ENCODE data around the gene KIF24. TPM values are rescaled to one million over a fixed set of nuclear protein-coding genes. Genes with fewer than 3 reads are reported as not detected.
A peak's percentile ranks its signal among the peaks of the same experiment; 100 is the strongest.

KIF24 gene
- polyA plus RNA-seq, 1 of the 3 experiments (the other 2 are of a cell fraction) = 1.2 TPM

DNA sequence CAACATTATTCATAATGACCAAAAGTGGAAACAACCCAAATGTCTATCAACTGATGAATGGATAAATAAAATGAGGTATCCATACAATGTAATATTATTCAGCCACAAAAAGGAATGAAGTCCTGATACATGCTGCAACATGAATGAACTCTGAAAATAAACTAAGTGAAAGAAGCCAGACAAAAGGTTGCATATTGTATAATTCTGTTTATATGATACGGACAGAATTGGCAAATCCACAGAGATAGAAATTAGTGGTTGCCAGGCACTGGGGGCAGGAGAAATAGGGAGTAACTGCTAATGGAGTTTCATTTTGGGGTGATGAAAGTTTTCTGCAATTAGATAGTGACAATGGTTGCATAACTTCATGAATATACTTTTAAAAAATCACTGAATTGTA, 47.0 kb downstream of the KIF24 start:
- TF ChIP-seq TCF12 (IDR thresholded peaks at IDR 0.05) (no peak), MEF2A (IDR thresholded peaks at IDR 0.05; ENCODE audit: borderline replicate concordance, low read depth) (no peak), RCOR1 (IDR thresholded peaks at IDR 0.05; ENCODE audit: low read length) (no peak), SIN3A (IDR thresholded peaks at IDR 0.05; ENCODE audit: borderline replicate concordance, low read depth, low read length) (no peak), ELF1 (IDR thresholded peaks at IDR 0.05) (no peak), POLR2AphosphoS5 (IDR thresholded peaks at IDR 0.05; ENCODE audit: low read depth, low read length) (no peak), YY1 (IDR thresholded peaks at IDR 0.05; ENCODE audit: low read depth) (no peak), GATA2 (CRISPR knock-in tag; IDR thresholded peaks at IDR 0.05) (no peak), JUND (IDR thresholded peaks at IDR 0.05) (no peak), TEAD4 (IDR thresholded peaks at IDR 0.05; ENCODE audit: borderline replicate concordance, insufficient read depth) (no peak), FOXM1 (IDR thresholded peaks at IDR 0.05; ENCODE audit: low read depth) (no peak), IRF3 (IDR thresholded peaks at IDR 0.05; ENCODE audit: low read depth, low read length) (no peak), USF1 (IDR thresholded peaks at IDR 0.05; ENCODE audit: borderline replicate concordance, low read depth) (no peak), RAD21 (IDR thresholded peaks at IDR 0.05; ENCODE audit: low read length) (no peak)
- TF ChIP-seq, protein P1, sequence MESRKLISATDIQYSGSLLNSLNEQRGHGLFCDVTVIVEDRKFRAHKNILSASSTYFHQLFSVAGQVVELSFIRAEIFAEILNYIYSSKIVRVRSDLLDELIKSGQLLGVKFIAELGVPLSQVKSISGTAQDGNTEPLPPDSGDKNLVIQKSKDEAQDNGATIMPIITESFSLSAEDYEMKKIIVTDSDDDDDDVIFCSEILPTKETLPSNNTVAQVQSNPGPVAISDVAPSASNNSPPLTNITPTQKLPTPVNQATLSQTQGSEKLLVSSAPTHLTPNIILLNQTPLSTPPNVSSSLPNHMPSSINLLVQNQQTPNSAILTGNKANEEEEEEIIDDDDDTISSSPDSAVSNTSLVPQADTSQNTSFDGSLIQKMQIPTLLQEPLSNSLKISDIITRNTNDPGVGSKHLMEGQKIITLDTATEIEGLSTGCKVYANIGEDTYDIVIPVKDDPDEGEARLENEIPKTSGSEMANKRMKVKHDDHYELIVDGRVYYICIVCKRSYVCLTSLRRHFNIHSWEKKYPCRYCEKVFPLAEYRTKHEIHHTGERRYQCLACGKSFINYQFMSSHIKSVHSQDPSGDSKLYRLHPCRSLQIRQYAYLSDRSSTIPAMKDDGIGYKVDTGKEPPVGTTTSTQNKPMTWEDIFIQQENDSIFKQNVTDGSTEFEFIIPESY (IDR thresholded peaks at IDR 0.05; ENCODE audit: borderline replicate concordance, low read depth) = no peak
- Histone ChIP-seq H3K4me2 (no peak overlapping the region), H3K4me1 (ENCODE audit: control insufficient read depth in 1 of 2, insufficient read depth in 2 of 2, low read depth in 1 of 2, low read length in 1 of 2) (peaks cover 0 to 5% of the 10 kb centered on the region in 2 experiments; a peak in 3 of 4 replicates), H2AFZ (ENCODE audit: low read depth) (no peak overlapping the region), H4K20me1 (ENCODE audit: insufficient read depth) (no peaks in the 10 kb centered on the region), H3K9me3 (no peaks in the 10 kb centered on the region), H3K36me3 (replicated peaks in 1 of 2; ENCODE audit: control insufficient read depth in 1 of 2, insufficient read depth in 2 of 2, low read length in 1 of 2) (peaks cover 0 to 3% of the 10 kb centered on the region in 2 experiments), H3K27ac (ENCODE audit: low read depth in 2 of 2, low read length in 1 of 2) (no peak overlapping the region), H3K4me3 (ENCODE audit: low read depth in 2 of 2, low read length in 1 of 2) (no peak overlapping the region), H3K9me2 (no peaks in the 10 kb centered on the region), H3F3A (replicated peaks; ENCODE audit: insufficient read depth) (peaks cover 6% of the 10 kb centered on the region), H3K9ac (no peak overlapping the region), H3K79me2 (ENCODE audit: insufficient read depth) (no peaks in the 10 kb centered on the region), H3K27me3 (ENCODE audit: insufficient read depth) (no peaks in the 10 kb centered on the region)
- no peak for DNase-seq
- ChIA-PET CTCF (no interaction called here), POLR2A (no interaction called here)
- 96% methylated on average over 1 of the region's 1 CpG for WGBS (ENCODE audit: low lambda C conversion rate)

DNA sequence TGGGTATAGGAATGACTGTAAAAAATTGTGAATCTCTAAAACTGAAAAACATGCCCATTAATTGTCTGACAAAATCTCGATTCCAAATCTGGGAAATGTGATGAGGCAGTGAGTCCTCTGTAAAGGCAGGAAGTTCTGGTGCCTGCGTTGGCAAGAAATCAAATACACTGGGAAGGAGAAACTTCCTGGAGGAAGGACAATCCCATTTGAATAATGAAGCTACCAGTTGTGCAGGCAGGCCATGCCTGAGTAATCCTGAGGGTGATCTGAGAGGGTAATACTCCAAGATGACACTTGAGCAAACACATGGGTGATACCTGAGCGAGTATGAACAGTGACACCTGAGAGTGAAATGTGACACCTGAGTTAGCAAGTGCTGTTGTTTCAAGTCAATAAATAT, 49.7 kb downstream of the KIF24 start:
- peak overlapping the region in 1 of 2 experiments; percentile 18; a peak in 2 of 4 replicates for H3K27ac ChIP-seq (ENCODE audit: low read depth in 2 of 2, low read length in 1 of 2)
- H3K27me3 ChIP-seq (ENCODE audit: insufficient read depth) = no peaks in the 10 kb centered on the region
- no peak overlapping the region for H3K9ac ChIP-seq
- no peaks in the 10 kb centered on the region for H3K9me3 ChIP-seq
- CTCF ChIA-PET = no interaction called here
- WGBS (ENCODE audit: low lambda C conversion rate) = 54% methylated on average over 3 of the region's 3 CpGs
- H4K20me1 ChIP-seq (ENCODE audit: insufficient read depth) = no peaks in the 10 kb centered on the region
- no peak overlapping the region for H3K4me2 ChIP-seq
- no peak overlapping the region for H2AFZ ChIP-seq (ENCODE audit: low read depth)
- POLR2A ChIA-PET = no interaction called here
- H3K9me2 ChIP-seq = no peaks in the 10 kb centered on the region
- no peaks in the 10 kb centered on the region for H3K36me3 ChIP-seq (replicated peaks in 1 of 2; ENCODE audit: control insufficient read depth in 1 of 2, insufficient read depth in 2 of 2, low read length in 1 of 2)
- H3K4me3 ChIP-seq (ENCODE audit: low read depth in 2 of 2, low read length in 1 of 2) = no peak overlapping the region
- peaks cover 0 to 8% of the 10 kb centered on the region in 2 experiments; a peak in 3 of 4 replicates for H3K4me1 ChIP-seq (ENCODE audit: control insufficient read depth in 1 of 2, insufficient read depth in 2 of 2, low read depth in 1 of 2, low read length in 1 of 2)
- peak; percentile 39 for DNase-seq
- peaks cover 6% of the 10 kb centered on the region for H3F3A ChIP-seq (replicated peaks; ENCODE audit: insufficient read depth)
- H3K79me2 ChIP-seq (ENCODE audit: insufficient read depth) = no peaks in the 10 kb centered on the region
- TF ChIP-seq SMC3 (IDR thresholded peaks at IDR 0.05; ENCODE audit: low read depth, low read length) (no peak), SIN3A (IDR thresholded peaks at IDR 0.05; ENCODE audit: borderline replicate concordance, low read depth, low read length) (no peak), MAX (IDR thresholded peaks at IDR 0.05; ENCODE audit: low read depth) (no peak), ELF1 (IDR thresholded peaks at IDR 0.05) (no peak), MEF2A (IDR thresholded peaks at IDR 0.05; ENCODE audit: borderline replicate concordance, low read depth) (no peak), PBX3 (IDR thresholded peaks at IDR 0.05) (no peak), FOXM1 (IDR thresholded peaks at IDR 0.05; ENCODE audit: low read depth) (no peak), GABPA (IDR thresholded peaks at IDR 0.05; ENCODE audit: low read depth) (no peak), MXI1 (IDR thresholded peaks at IDR 0.05; ENCODE audit: low read depth, low read length) (no peak), RCOR1 (IDR thresholded peaks at IDR 0.05; ENCODE audit: low read length) (no peak), CHD2 (IDR thresholded peaks at IDR 0.05; ENCODE audit: low read length, partially characterized antibody) (no peak), JUND (IDR thresholded peaks at IDR 0.05) (no peak), GATA2 (CRISPR knock-in tag; IDR thresholded peaks at IDR 0.05) (no peak), RXRA (IDR thresholded peaks at IDR 0.05; ENCODE audit: borderline replicate concordance, low read depth) (no peak)
- TF ChIP-seq, protein P2, sequence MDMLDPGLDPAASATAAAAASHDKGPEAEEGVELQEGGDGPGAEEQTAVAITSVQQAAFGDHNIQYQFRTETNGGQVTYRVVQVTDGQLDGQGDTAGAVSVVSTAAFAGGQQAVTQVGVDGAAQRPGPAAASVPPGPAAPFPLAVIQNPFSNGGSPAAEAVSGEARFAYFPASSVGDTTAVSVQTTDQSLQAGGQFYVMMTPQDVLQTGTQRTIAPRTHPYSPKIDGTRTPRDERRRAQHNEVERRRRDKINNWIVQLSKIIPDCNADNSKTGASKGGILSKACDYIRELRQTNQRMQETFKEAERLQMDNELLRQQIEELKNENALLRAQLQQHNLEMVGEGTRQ (IDR thresholded peaks at IDR 0.05; ENCODE audit: borderline replicate concordance, low read depth, low read length) = no peak
